ENCODE results near the gene CCDC88C.

The CCDC88C gene

GRCh38 chr14:91327661-91328312, 89.8 kb downstream of the CCDC88C start:
- DNase-seq (ENCODE audit: low read depth in 2 of 2) = no peak

DNA sequence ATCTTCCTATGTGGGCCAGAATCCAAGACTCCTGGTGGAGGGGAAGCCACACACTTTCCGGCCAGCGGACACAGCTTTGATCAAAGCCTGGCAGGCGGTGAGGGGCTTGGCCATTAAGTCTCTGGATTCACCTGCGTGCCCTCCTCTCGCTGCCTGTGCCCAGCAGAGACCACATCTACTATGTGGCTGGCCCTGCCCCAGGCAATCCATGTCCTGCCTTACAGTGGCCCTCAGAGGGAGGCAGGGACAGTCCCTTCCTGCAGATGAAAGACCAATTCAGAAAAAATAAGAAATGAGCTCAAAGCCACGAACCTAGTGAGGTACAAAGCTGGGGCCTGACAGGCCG, 90.4 kb downstream of the CCDC88C start:
- no peak for DNase-seq (ENCODE audit: low read depth in 2 of 2)

DNA sequence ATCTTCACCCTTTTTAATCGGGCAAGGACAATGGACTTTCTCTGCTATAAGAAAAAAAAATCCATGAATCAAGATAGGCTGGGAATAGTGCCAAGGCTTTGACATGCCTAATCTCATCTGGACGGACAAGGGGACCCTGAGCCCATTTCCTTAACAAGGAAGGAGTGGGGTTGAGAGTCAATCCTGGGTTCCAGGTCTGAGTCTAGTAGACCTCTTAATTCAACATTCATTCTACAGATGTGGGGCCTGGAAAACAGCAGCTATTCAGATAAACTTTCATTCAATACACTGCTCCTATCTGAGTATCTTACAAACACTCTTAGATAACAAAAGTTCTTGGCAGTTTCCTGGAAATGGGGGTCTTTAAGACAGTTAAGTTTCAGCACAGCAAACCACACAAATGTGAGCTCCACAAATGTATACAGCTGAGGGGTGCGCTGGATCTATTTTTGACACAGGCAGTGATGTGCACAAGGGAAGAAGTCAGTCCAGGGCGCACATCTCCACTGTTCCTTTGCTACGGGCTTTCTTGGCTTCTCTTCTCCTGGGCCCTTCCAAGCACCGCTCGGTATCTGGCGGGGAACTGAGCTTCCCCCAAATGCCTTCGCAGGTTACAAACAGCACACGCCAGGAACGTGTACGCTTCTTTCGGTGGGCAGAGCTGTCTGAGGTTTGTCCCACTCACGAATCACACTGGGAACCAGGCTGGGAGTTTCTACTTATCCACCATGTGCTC, 90.9 kb downstream of the CCDC88C start:
- DNase-seq (ENCODE audit: low read depth in 2 of 2) = no peak

GRCh38 chr14:91324606-91325575, 92.7 kb downstream of the CCDC88C start:
- no peak for DNase-seq (ENCODE audit: low read depth in 2 of 2)

DNA sequence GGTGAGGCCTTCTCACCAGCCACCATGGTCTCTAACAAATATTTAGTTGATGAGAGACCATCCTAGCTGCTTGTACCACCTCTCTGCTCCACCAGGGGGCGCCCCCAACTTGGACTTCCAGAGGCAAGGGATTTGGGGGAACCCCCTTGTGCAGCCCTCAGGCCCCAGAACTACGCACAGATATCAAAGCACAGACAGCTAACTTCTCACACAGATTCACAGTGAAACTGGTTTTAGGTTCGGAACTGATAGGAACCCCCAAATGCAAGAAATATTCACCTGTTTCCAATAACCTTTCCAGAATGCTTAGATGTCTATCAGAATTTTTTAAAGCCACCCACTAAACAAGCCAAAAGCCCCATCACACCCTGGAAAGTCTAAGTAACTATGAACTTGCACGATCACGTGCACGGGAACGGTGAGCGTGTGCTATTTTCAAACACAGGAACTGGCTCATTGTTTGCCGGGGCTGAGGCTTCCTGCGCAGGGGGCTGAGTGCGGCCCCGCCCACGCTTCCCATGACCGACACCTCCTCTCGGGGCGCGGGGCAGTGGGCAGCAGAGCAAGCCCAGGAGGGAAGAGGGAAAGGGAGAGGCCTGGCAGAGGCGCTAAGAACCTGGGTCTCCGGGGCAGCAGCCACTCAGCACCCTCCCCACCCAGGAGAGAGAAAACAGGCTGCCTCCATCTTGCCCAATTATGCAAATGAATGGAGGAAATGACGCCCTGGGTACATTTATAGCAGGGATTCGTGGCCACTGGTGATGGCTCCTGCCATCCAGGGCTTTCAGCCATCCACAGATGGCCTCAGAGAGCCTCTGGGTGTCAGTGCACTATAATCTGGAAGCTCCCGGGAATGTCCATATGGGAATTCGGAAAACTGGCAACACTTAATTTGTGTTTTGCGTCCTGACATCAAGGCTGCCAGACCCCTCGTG, 93.7 kb downstream of the CCDC88C start:
- DNase-seq (ENCODE audit: low read depth in 2 of 2) = peak; percentile 89

DNA sequence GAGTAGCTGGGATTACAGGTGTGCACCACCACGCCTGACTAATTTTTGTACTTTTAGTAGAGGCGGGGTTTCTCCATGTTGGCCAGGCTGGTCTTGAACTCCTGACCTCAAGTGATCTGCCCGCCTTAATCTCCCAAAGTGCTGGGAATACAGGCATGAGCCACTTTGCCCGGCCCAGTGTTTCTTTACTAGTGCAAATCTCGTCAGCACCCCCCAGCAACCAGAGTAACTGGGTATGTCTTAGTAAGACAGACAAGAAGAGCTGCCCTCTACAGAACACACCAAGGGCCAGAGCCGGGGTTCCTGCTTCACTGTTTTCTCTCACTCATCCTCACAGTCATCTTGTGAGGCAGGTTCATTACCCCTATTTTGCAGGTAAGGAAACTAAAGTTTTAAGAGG, 94.6 kb downstream of the CCDC88C start:
- no peak for DNase-seq (ENCODE audit: low read depth in 2 of 2)

- no peak for DNase-seq (ENCODE audit: low read depth in 2 of 2)
Observed at GRCh38 chr14:91322623-91323022, 95.0 kb downstream of the CCDC88C start.

DNA sequence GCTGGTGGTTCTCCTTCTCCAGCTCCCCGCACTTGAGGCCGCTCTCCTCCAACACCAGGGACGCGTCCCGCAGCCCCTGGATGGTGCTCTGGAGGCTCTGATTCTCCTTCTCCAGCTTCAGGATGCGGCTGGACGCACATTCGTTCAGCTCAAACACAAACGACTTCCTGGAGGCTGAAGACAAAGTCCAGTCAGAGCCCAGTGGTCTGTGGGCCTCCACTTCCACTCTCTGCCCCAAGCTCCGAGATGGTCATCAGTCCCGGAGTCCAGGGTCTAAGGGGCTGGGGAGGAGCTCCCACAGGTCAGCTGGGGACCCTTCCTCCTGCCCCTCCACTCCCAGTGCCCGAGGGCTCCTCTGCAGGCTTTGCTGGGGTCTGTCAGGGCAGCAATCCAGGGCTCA, 96.5 kb downstream of the CCDC88C start:
- DNase-seq (ENCODE audit: low read depth in 2 of 2) = no peak

DNA sequence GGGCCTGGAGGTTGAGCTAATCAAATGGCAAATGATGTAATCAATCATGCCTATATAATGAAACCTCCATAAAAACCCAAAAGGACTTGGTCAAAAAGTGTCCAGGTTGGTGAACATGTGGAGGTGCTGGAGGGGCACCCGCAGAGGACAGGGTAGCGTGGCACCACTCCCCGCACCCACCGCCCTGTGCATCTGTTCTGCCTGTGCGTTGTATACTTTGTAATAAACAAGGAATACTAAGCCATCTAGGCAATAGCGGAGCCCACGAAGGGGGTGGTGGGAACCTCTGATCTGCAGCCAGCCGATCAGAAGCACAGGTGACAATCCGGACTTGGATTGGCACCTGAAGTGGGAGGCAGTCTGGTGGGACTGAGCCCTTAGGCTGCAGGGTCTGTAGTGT, 97.4 kb downstream of the CCDC88C start:
- DNase-seq (ENCODE audit: low read depth in 2 of 2) = no peak

GRCh38 chr14:91318911-91319310, 98.7 kb downstream of the CCDC88C start:
- no peak for DNase-seq (ENCODE audit: low read depth in 2 of 2)

GRCh38 chr14:91317381-91318308, 100.0 kb downstream of the CCDC88C start:
- DNase-seq (ENCODE audit: low read depth in 2 of 2) = peak; percentile 50 to 57

GRCh38 chr14:91316761-91317160, 100.9 kb downstream of the CCDC88C start:
- DNase-seq (ENCODE audit: low read depth in 2 of 2) = no peak

DNA sequence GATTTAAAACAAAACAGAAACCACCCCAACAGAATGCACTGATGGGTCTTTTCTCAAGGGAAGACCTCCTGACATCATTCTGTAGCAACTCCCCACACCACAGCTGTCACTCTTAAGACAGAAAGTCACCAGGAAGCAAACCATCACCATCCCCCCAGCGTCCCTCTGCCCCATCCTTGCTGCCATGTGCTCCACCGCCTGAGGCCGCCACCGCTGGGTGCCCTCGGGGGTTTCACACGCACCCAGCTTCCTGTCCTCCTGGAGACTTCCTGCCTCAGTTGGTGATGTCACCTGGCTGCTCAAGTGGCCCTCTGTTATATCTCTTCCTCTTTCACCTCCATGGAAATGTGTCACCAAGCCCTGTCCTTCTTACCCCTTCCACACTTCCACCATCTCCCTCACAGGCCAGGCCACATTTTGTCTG, 101.8 kb downstream of the CCDC88C start:
- DNase-seq (ENCODE audit: low read depth in 2 of 2) = peak; percentile 59 to 69

DNA sequence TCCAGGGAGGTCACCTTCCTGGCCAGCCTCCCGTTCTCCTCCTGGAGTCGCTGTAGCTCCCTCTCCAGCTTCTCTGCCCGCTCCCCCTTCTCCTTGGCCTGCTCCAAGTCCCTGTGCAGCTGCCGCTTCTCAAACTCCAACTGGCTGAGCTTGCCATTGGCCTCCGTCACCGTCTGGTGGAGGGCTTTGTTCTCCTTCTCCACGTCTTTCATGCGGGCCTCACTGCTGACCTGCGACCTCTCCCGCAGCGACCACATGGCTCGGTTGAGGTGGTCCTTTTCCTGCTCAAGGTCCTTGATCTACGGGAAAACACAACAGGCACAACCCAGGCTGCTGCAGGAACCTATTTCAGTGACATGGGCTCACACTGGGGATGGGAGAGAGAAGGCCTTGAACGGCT, 103.8 kb downstream of the CCDC88C start:
- no peak for DNase-seq (ENCODE audit: low read depth in 2 of 2)

- no peak for DNase-seq (ENCODE audit: low read depth in 2 of 2)
Observed at GRCh38 chr14:91313154-91313850, 104.3 kb downstream of the CCDC88C start.

GRCh38 chr14:91311284-91311662, 106.3 kb downstream of the CCDC88C start:
- DNase-seq (ENCODE audit: low read depth in 2 of 2) = peak; percentile 15 to 18

DNA sequence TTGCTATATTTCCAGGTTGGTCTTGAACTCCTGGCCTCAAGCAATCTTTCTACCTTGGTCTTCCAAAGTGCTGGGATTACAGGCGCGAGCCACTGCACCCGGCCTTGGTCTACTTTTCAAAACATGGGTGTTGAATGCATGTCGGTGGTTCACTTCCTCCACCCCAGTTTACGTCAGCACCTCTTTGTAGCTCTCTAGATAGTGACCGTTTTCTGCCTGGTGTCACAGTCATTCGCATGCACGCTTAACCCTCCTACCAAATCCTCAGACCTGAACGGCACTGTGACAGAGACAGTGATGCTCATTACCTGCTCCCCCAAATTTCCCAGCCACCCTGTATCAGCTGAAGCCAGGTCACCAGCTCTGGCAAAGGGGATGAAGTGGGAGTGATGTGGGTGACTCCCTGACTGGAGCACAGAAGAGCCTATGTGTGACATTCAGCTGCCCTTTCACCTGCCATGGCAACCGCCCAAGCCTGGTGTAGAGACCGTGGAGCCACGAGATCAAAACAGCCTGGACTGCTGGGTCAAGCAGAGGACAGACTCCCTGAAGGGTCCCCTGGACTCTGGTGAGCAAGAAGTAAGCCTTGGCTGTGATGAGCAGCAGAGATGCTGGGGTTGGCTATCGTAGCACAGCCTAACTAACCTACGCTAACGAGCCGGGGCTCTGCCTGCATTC, 106.9 kb downstream of the CCDC88C start:
- no peak for DNase-seq (ENCODE audit: low read depth in 2 of 2)

DNA sequence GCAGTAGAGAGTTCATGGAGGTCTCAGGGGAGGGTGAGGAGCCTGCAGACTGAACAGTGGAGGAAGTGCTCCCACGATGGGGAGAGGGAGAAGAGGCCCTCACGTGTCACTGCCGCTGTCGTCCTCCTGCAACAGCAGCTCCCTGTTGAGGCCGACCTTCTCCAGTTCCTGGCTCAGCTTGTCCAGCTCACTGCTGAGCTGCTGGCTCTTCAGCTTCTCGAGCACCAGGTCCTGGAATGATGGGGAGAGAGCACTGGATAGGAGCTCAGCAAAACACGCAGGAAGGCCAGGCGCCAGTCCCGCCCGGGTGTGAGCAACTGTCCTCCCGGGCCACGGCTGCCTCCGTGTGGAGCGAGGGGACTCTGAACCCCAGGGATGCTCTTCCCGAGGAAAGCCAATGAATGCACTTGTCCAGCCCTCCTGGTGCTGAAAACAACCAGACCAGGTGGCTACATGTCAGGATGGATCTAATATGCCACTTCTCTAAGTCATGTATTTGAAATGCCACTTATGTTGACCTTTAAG, 107.8 kb downstream of the CCDC88C start:
- DNase-seq (ENCODE audit: low read depth in 2 of 2) = no peak

- no peak for DNase-seq (ENCODE audit: low read depth in 2 of 2)
Observed at GRCh38 chr14:91308337-91308736, 109.3 kb downstream of the CCDC88C start.

All from activated CD8-positive, alpha-beta memory T cell treated with anti-CD3 and anti-CD28 coated beads for 4 hours (primary cell).